Ectodermal cell (in vitro differentiated cells): ENCODE data around the gene ARFRP1.

ENCODE experiments used
- H3K27ac ChIP-seq: 2 replicates; pipeline ENCODE4 v1.7.0; 2013; ENCODE audit warnings: mild to moderate bottlenecking, low read depth, low read length; ENCODE audit not compliant: insufficient read depth, poor library complexity, severe bottlenecking
- H3K27me3 ChIP-seq: 2 replicates; pipeline ENCODE4 v1.7.0; 2013; ENCODE audit warnings: mild to moderate bottlenecking, low read length; ENCODE audit not compliant: insufficient read depth, control insufficient read depth, poor library complexity, severe bottlenecking
- H3K36me3 ChIP-seq: one replicate; pipeline ENCODE4 v1.7.0; 2013; ENCODE audit warnings: low read length; ENCODE audit not compliant: control insufficient read depth, insufficient read depth
- H3K4me1 ChIP-seq: one replicate; pipeline ENCODE4 v1.7.0; 2013; ENCODE audit warnings: low read length; ENCODE audit not compliant: control insufficient read depth, insufficient read depth
- H3K4me3 ChIP-seq: 2 replicates; pipeline ENCODE4 v1.7.0; 2013; ENCODE audit warnings: low read depth, low read length, control low read depth; ENCODE audit not compliant: insufficient read depth
- H3K9me3 ChIP-seq: 2 replicates; pipeline ENCODE4 v1.7.0; 2013; ENCODE audit warnings: mild to moderate bottlenecking, low read length, moderate library complexity; ENCODE audit not compliant: control insufficient read depth
- WGBS, 2 experiments: methylation state at CpG; one replicate each; pipeline ENCODE4 v1.1.7; 2013; ENCODE audit warnings: missing lambda C conversion rate in 2 of 2; 5-methylcytosine and 5-hydroxymethylcytosine counted together

ARFRP1 gene

DNA sequence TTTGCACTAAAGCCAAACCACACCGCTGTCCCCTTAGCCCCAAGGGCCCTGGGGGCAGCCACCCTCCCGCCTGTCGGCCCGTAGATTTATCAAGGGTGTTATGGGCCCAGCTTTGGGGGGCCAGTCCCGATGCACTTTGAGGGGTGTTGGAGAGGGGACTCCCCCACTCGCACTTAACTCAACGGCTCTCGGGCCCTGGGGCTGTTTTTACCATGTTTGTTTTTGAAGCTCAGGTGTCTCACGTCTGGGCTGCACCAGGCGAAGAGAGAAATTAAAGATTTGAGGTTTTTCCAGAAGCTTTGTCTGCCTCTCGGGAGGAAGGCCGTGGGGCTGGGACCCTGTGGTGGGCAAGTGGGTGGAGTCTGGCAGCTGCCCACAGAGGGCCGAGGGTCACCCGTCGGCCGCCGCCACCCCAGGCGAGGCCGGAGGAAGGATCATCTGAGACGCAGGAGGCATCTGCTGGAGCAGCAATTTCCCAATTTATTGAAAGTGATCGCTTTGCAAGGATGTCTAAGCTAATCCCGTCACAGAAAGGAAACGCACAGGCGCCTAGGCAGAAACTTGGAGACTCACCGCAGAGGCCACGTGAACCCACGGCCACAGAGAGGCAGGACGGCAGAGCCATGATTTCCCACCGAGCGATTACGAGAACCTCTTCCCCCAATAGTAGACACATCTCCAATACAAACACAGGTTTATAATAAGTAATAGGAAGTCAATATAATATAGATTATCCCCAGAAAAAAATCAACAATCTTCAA lies 35.6 kb upstream of the ARFRP1 start:
- Histone ChIP-seq H3K27me3 (peaks cover 4% of the 10 kb centered on the region), H3K27ac (no peak overlapping the region), H3K4me1 (peaks cover 20% of the 10 kb centered on the region), H3K4me3 (no peak overlapping the region), H3K9me3 (no peaks in the 10 kb centered on the region), H3K36me3 (peaks cover 9% of the 10 kb centered on the region)
- 94 to 95% methylated on average over 29 to 31 of the region's 31 CpGs for WGBS, 2 experiments

DNA sequence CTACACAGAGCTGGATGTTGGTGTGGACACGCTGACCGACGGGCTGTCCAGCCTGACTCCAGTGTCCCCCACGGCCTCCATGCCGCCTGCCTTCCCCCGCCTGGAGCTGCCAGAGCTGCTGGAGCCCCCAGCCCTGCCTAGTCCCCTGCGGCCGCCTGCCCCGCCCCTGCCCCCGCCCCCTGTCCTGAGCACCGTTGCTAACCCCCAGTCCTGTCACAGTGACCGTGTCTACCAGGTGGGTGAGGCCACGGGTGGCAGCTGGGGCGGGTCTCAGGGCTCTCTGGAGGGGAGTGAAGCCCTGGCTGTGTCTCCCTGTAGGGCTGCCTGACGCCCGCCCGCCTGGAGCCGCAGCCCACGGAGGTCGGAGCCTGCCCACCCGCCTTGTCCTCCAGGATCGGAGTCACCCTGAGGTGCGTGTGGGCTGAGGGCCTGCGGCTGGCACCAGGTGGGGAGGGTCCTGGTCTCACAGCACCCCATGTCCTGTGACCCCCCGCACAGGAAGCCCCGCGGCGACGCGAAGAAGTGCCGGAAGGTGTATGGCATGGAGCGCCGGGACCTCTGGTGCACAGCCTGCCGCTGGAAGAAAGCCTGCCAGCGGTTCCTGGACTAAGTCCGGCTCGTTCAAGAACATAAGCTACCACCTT lies 34.7 kb upstream of the ARFRP1 start:
- 93 to 95% methylated on average over 37 of the region's 37 CpGs for WGBS, 2 experiments
- H3K36me3 ChIP-seq, result peaks cover 9% of the 10 kb centered on the region
- H3K27ac ChIP-seq, result no peak overlapping the region

DNA sequence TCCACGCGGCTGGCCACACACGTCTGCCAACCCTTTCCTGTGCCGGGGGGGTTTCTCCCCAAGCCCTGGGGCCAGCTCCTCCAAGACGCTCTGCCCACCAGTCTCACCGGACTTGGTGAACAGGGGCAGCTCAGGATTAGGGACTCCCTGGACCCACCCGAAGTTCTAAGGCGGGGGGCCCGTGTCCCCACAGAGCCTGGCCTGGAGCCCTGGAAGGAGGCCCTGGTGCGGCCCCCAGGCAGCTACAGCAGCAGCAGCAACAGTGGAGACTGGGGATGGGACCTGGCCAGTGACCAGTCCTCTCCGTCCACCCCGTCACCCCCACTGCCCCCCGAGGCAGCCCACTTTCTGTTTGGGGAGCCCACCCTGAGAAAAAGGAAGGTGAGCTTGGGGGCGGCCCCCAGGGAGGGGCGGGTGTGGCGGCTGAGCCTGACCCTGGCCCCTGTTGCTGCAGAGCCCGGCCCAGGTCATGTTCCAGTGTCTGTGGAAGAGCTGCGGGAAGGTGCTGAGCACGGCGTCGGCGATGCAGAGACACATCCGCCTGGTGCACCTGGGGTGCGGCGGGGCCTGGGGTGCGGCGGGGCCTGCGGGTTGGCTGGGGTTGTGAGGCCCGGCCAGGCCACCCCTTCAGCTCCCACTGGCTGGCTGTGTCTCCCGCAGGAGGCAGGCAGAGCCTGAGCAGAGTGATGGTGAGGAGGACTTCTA lies 34.1 kb upstream of the ARFRP1 start:
- Histone ChIP-seq H3K4me1 (peaks cover 30% of the 10 kb centered on the region), H3K36me3 (peaks cover 9% of the 10 kb centered on the region), H3K27ac (no peak overlapping the region), H3K27me3 (peaks cover 13% of the 10 kb centered on the region), H3K9me3 (no peaks in the 10 kb centered on the region), H3K4me3 (peak overlapping the region; percentile 77)
- 91% methylated on average over 30 of the region's 30 CpGs for WGBS, 2 experiments

More for the DNA sequence above, 34.7 kb upstream of the ARFRP1 start:
- peaks cover 26% of the 10 kb centered on the region for H3K4me1 ChIP-seq
- H3K27me3 ChIP-seq, result peaks cover 6% of the 10 kb centered on the region
- no peak overlapping the region for H3K4me3 ChIP-seq
- no peaks in the 10 kb centered on the region for H3K9me3 ChIP-seq

DNA sequence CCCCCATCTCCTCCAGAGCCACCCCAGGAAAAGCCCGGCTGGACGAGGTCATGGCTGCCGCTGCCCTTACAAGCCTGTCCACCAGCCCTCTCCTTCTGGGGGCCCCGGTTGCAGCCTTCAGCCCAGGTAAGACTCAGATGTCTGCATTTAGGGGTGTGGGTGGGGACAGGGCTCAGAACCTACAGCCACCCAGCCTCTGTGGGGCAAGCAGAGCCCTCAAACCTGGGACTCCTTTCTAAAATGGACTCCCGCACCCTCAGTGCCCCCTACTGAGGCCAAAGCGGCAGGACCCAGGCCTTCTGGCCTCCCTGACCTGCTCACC lies 33.5 kb upstream of the ARFRP1 start:
- 46 to 47% methylated on average over 6 of the region's 6 CpGs for WGBS, 2 experiments
- peaks cover 30% of the 10 kb centered on the region for H3K4me1 ChIP-seq
- H3K4me3 ChIP-seq, result peak overlapping the region; percentile 77
- peak overlapping the region; percentile 87 for H3K27ac ChIP-seq
- H3K36me3 ChIP-seq, result peaks cover 9% of the 10 kb centered on the region
- peaks cover 17% of the 10 kb centered on the region for H3K27me3 ChIP-seq
- no peaks in the 10 kb centered on the region for H3K9me3 ChIP-seq

DNA sequence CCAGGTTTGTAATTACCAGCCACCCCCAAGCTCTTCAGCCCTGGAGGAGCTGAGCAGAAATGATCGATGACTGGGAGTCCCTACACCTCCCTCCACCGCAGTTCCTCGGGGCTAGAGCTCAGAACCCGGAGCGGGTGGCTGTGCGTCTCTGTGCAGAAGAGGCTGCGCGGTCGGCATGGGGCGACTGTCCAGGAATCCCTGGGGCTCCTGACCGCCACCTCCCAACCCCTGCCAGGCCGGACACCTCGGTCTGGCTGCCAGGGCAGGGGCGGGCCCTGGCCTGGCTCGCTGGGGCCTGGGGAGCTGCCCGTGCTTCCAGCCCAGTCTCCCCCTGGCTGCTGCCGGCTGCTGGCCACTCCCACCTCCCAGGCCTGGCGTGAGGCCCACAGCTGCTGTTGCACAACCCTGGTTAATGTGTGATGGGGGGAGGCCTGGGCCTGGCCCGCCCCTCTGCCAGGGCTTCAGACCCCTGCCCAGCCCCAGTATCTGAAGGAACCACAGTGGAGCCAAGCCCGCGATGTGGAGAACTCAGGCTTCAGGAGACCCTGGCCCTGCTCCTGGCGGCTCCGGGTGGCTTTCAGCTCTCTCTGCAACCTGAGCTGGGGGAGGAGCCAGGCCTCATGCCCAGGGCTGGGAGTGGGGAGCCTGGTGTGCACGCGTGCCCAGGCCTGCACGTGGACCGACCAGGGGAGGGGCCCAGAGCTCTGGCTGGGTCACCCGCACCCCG lies 33.0 kb upstream of the ARFRP1 start:
- H3K9me3 ChIP-seq, result no peaks in the 10 kb centered on the region
- peaks cover 30% of the 10 kb centered on the region for H3K4me1 ChIP-seq
- peaks cover 11% of the 10 kb centered on the region for H3K36me3 ChIP-seq
- peak overlapping the region; percentile 77 for H3K4me3 ChIP-seq
- H3K27me3 ChIP-seq, result peaks cover 17% of the 10 kb centered on the region
- WGBS, 2 experiments, result 3 to 4% methylated on average over 29 of the region's 29 CpGs
- peak overlapping the region; percentile 87 for H3K27ac ChIP-seq

DNA sequence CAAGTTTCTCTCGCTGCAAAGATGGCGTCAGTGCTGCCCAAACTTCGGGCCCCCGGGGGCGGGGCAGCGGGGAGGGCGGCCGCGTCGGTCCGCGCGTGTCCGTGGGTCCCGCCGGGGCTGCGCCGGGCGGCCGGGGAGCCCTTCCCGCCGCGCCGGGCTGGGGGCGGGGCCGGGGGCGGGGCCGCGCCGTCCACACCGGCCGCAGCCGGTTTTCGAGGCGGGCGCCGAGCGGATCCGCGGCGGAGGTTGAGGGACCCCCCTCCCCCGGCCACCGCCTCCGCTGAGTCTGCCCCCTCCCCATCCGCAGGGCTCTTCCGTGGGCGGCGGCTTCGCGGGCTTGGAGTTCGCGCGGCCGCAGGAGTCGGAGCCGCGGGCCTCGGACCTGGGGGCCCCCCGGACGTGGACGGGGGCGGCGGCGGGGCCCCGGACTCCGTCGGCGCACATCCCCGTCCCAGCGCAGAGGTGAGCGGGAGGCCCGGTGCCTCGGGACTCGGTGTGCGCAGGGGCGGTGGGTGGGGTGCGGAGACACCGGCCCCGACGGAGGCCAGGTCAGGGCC lies 32.4 kb upstream of the ARFRP1 start:
- Histone ChIP-seq H3K9me3 (no peaks in the 10 kb centered on the region), H3K4me3 (peak overlapping the region; percentile 77)

DNA sequence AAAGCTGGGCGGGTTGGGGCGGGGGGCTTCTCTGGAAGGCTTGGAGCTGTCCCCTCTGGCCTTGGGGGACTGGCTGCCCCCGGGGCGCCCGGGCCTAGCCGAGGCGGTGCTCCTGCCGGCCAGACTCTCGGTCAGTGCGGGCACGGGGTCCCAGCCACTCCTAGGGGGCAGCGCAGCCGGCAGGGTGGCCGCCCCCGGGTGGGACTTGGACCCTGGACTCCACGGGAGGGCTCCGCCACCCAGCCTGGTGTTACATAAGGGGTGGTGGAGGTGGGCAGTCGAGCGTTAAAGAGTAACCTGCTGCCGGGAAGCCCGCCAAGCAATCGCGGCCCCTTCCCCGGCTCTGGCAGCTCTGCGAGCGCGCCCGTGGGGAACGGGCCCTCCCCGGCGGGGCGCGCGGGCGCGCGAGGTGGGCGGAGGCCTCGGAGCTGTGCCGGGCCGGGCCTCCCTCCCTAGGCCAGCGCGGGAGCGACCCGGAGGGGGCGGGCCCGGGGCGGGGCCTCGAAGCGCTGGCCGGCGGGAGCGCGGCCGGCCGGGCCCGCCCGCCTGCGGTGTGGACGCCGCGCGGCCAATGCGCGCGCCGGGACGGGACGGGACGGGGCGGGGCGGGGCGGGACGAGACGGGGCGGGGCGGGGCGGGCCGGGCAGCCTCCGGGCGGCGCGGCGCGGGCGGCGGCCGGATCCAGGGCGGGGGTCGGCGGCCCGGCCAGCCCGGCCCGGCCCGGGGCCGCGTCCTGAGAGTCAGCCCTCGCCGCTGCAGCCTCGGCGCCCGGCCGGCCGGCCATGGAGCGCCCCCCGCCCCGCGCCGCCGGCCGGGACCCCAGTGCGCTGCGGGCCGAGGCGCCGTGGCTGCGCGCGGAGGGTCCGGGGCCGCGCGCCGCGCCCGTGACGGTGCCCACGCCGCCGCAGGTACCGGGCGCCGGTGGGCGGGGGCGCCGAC lies 31.6 kb upstream of the ARFRP1 start, which contains the start of gene SLC2A4RG:
SLC2A4RG (plus strand) TSS at position 647 of the 940 bp plus-strand sequence; CDS start at position 784, 137 bp downstream.
- Histone ChIP-seq H3K36me3 (peaks cover 12% of the 10 kb centered on the region), H3K27me3 (peaks cover 17% of the 10 kb centered on the region), H3K4me1 (peaks cover 26% of the 10 kb centered on the region), H3K9me3 (no peaks in the 10 kb centered on the region), H3K4me3 (peak within 1 kb of the TSS; percentile 77), H3K27ac (peak within 1 kb of the TSS; percentile 87)
- 1% methylated on average over 136 of the region's 136 CpGs for WGBS, 2 experiments

More for the DNA sequence above, 32.4 kb upstream of the ARFRP1 start:
- WGBS, 2 experiments, result 0% methylated on average over 80 of the region's 80 CpGs
- Histone ChIP-seq H3K4me1 (peaks cover 30% of the 10 kb centered on the region), H3K27ac (peak overlapping the region; percentile 87), H3K27me3 (peaks cover 17% of the 10 kb centered on the region), H3K36me3 (peaks cover 12% of the 10 kb centered on the region)

DNA sequence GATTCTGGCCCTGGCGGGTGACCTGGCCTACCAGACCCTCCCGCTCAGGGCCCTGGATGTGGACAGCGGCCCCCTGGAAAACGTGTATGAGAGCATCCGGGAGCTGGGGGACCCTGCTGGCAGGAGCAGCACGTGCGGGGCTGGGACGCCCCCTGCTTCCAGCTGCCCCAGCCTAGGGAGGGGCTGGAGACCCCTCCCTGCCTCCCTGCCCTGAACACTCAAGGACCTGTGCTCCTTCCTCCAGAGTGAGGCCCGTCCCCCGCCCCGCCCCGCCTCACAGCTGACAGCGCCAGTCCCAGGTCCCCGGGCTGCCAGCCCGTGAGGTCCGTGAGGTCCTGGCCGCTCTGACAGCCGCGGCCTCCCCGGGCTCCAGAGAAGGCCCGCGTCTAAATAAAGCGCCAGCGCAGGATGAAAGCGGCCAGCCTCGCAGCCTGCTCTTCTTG lies 30.9 kb upstream of the ARFRP1 start:
- Histone ChIP-seq H3K4me3 (peak overlapping the region; percentile 38), H3K36me3 (peaks cover 12% of the 10 kb centered on the region), H3K27ac (peak overlapping the region; percentile 69)

More for the DNA sequence above, 30.9 kb upstream of the ARFRP1 start:
- Histone ChIP-seq H3K27me3 (peaks cover 17% of the 10 kb centered on the region), H3K4me1 (peaks cover 26% of the 10 kb centered on the region), H3K9me3 (no peaks in the 10 kb centered on the region)
- 10 to 11% methylated on average over 26 of the region's 26 CpGs for WGBS, 2 experiments
